ENCODE results near the gene NRBP1. TPM values are rescaled to one million over a fixed set of nuclear protein-coding genes. Genes with fewer than 3 reads are reported as not detected.
A peak's percentile ranks its signal among the peaks of the same experiment; 100 is the strongest.

The NRBP1 gene
- total and polyA plus RNA-seq, 2 of the 8 experiments (the other 6 are each of a cell fraction or from before 2014, with no cell fraction given) = 115 to 145 TPM

GRCh38 chr2:27489118-27489497 lies 60.7 kb downstream of the NRBP1 start:
- no peak overlapping the region for H4K8ac ChIP-seq (ENCODE audit: extremely low read depth, insufficient read depth, low read length)
- FAIRE-seq (no peak), DNase-seq (ENCODE audit: low read depth in 1 of 2, low spot score in 2 of 2) (no peak)
- no peaks in the 10 kb centered on the region for H3K79me2 ChIP-seq (ENCODE audit: control insufficient read depth in 1 of 2, insufficient read depth in 2 of 2, low read length in 2 of 2)
- peak overlapping the region; percentile 99 for H2AFZ ChIP-seq (ENCODE audit: low read length)
- no peak overlapping the region for H3K4ac ChIP-seq (replicated peaks; ENCODE audit: insufficient read length, low read depth, low read length)
- H3K18ac ChIP-seq (ENCODE audit: extremely low read depth, low read length) = no peak overlapping the region
- ChIA-PET CTCF (ENCODE audit: partially characterized antibody) (interaction anchor here (0.9 to 1.4 kb wide), 2 partner anchors 46 to 194 kb away, joined by 3 to 4 read pairs; no protein-coding TSS in a partner anchor), POLR2A (ENCODE audit: partially characterized antibody) (interaction anchor here (1.0 to 1.4 kb wide), 2 partner anchors 9 to 139 kb away, joined by 3 read pairs; no protein-coding TSS in a partner anchor)
- H3K4me3 ChIP-seq (ENCODE audit: extremely low read depth in 1 of 4, insufficient read depth in 2 of 4, low read depth in 3 of 4, low read length in 4 of 4) = peak overlapping the region; percentile 70 to 87 (median 80)
- H3K4me1 ChIP-seq (replicated peaks in 1 of 4; ENCODE audit: control insufficient read depth in 3 of 4, insufficient read depth in 4 of 4, low read length in 3 of 4) = peaks cover 0 to 10% (median 3%) of the 10 kb centered on the region in 4 experiments; a peak in 6 of 7 replicates
- H3K23ac ChIP-seq (ENCODE audit: insufficient read length) = no peak overlapping the region
- no peak overlapping the region for H2BK120ac ChIP-seq (replicated peaks; ENCODE audit: low read depth, low read length)
- H3K14ac ChIP-seq (ENCODE audit: insufficient read length) = no peak overlapping the region
- H3K4me2 ChIP-seq (ENCODE audit: insufficient read depth in 1 of 2, low read depth in 2 of 2, low read length in 2 of 2) = peak overlapping the region; percentile 95 to 96
- no peak overlapping the region for H2BK15ac ChIP-seq (ENCODE audit: low read length)
- H3K23me2 ChIP-seq (ENCODE audit: low read depth, low read length) = peaks cover 8% of the 10 kb centered on the region; the same call in 1 of the 2 replicates
- H3K9me3 ChIP-seq (ENCODE audit: insufficient read depth in 2 of 2, low read depth in 1 of 2, low read length in 1 of 2) = no peaks in the 10 kb centered on the region; a peak in 1 of 4 replicates
- H4K5ac ChIP-seq (ENCODE audit: insufficient read length, low read depth, low read length) = no peak overlapping the region
- no peaks in the 10 kb centered on the region for H3K36me3 ChIP-seq (ENCODE audit: control insufficient read depth in 2 of 4, insufficient read depth in 4 of 4, low read length in 3 of 4)
- WGBS, 2 experiments (ENCODE audit: extremely low coverage in 1 of 2, insufficient coverage in 1 of 2, insufficient read length in 1 of 2, insufficient replicate concordance in 2 of 2, low coverage in 1 of 2, low lambda C conversion rate in 2 of 2, missing lambda C conversion rate in 1 of 2) = 13% methylated on average over 11 of the region's 11 CpGs; no CpG with 5 or more reads in 1 of the 2 experiments
- no peak overlapping the region for H2BK5ac ChIP-seq (ENCODE audit: low read depth, low read length)
- H3K27me3 ChIP-seq (replicated peaks in 1 of 4; ENCODE audit: control insufficient read depth in 3 of 4, extremely low read depth in 1 of 4, insufficient read depth in 3 of 4, low read length in 3 of 4) = peaks cover 0 to 4% (median 2%) of the 10 kb centered on the region in 4 experiments; a peak in 5 of 7 replicates
- no peak overlapping the region for H4K91ac ChIP-seq (replicated peaks; ENCODE audit: insufficient read length, low read length)
- peak overlapping the region in 3 of 4 experiments; percentile 22 to 71 (median 42); a peak in 4 of 7 replicates for H3K9ac ChIP-seq (replicated peaks in 1 of 4; ENCODE audit: extremely low read depth in 1 of 4, low read depth in 3 of 4, low read length in 3 of 4)
- H2BK20ac ChIP-seq (ENCODE audit: low read length) = no peak overlapping the region
- H3K79me1 ChIP-seq (ENCODE audit: low read depth, low read length) = no peaks in the 10 kb centered on the region; the same call in 1 of the 2 replicates
- H2AK5ac ChIP-seq (ENCODE audit: low read depth, low read length) = no peak overlapping the region
- no peak overlapping the region for H2BK12ac ChIP-seq (ENCODE audit: low read depth, low read length)
- H3K27ac ChIP-seq (ENCODE audit: low read depth, low read length) = 0 out of 2 replicates have a peak overlapping the region, but pooled peaks have one; percentile 6
- H4K20me1 ChIP-seq (replicated peaks in 1 of 2; ENCODE audit: control insufficient read depth in 1 of 2, insufficient read depth in 2 of 2, low read length in 2 of 2) = no peaks in the 10 kb centered on the region
- no peak for TF ChIP-seq EZH2 (IDR thresholded peaks at IDR 0.05; ENCODE audit: low read depth, low read length, severe bottlenecking)
- no peak for TF ChIP-seq SIN3A (conservative IDR thresholded peaks at IDR 0.05 in 1 of 2, IDR thresholded peaks at IDR 0.05 in 1 of 2; ENCODE audit: low read depth in 1 of 2, low read length in 2 of 2)
- TF ChIP-seq CTBP2 (IDR thresholded peaks at IDR 0.05; ENCODE audit: borderline replicate concordance, insufficient read depth, insufficient read length, low read length) = no peak
- TF ChIP-seq POU5F1 (IDR thresholded peaks at IDR 0.05; ENCODE audit: low read depth, low read length) = no peak
- TF ChIP-seq E2F6 (IDR thresholded peaks at IDR 0.05) = 0 out of 2 replicates have a peak, but pooled peaks have one; percentile 2
- H3K56ac ChIP-seq (replicated peaks; ENCODE audit: insufficient read length, low read depth, low read length) = no peak overlapping the region

All from H1 (cell line).